ENCODE measurements around the gene ATP6V1C2.

The ATP6V1C2 gene

DNA sequence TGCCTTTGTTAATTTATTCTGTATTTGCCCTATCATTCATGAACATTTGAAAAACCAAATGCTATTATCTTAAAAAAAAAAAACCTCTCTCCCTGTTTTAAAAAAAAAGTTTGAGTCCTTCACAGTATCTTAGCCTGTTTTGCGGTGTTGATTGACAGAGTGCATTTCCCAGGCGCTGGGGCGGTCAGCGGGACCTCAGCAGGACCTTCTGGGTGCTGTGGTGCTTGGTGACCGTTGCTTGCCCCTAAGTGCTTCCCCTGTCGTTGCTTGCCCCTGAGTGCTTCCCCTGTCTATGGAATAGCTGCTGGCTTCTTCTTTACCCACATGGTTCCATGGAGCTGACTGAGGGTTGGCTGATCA lies 12.1 kb downstream of the ATP6V1C2 start:
- DNase-seq: no peak

DNA sequence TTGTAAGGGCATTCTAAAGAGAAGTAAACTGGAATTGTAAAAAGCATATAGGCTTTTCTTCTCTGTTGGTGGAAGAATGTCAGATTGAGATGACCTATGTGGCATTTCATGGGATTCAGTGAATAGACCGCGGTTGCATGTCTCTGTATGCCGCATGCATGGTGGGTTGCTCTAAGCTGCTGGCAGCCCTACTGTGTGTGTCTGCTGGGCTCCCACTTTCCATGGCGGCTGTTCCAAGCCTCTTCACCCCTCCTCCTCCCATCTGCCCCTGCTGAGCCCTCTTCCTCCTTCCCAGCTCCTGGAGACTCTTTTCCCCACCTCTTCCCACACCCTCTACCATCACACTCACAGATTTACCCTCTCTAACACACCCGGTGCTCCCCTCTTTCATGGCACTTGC lies 12.6 kb downstream of the ATP6V1C2 start:
- DNase-seq: no peak

DNA sequence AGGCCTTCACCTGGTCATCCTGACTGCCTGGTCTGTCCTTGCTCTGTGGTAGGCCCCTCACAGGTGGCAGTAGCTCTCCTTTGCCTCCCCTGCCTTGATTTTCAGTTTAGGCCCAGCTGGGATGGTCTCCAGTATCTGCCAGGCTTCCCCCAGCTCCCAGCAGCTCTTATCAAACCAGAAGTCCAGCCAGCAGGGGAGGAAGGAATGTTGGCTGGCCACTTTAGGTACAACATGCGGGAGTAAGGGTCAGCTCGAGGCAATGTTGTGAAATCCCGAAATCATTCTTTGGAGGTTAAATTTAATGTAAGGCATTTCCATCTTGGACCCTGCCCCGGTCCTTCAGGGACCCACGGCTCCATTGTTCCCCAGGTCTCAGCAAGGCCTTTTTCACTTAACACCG lies 16.8 kb downstream of the ATP6V1C2 start:
- no peak for DNase-seq

DNA sequence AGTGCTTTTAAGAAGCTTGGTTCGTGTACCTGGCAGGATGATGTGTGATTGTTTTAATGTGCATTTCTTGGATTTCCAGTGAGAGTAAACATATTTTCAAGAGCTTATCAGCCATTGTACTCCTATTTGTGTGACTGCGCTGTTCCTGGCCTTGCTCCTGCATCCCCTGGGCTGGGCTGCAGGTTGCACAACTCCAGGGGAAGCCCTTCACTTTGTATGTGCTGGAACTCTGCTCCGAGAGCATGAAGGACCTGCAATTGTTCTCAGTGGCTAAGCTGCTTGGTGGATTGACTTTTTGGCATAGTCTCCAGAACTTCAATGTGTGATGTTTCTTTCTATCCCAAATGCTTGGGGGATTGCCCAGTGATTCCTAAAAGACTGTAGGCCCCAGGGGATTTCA lies 18.8 kb downstream of the ATP6V1C2 start:
- no peak for DNase-seq

DNA sequence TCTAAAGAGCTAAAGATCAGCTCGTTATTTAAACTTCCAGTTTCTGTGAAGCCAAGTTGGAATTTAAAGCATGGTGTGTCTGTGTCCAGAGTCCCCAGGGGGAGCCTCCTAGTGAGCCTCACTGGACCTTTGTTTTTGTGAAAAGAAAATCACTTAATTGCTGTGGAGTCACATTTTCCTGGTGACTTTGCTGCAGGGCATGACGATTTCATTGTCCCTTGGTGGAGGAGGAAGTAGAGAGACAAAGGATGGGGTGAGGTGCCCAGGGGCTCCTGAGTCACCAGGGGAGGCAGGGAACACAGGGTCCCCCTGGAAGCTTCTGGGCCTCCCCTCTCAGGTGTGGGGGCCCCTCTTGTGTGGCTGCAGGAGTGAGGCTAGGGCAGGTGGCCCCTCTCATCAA lies 19.7 kb downstream of the ATP6V1C2 start:
- no peak for DNase-seq

DNA sequence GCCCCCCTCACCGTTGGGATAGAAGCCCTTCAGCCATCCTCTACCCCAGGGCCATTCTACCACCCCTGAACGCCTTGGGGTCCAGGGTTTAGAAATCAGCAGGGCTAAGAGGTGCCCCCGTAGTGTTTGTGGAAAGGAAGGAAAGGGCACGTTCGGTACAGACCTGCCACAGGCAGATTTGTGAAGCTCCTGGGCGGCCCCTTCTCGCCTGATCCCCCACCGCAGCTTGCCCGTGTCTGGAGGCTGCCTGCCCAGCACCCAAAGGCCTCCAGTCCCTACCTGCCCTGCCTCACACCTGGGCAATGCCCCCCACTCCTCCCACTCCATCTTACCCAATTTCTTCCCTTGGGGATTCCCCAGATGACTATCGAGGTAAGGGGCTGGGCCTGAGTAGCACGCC lies 21.2 kb downstream of the ATP6V1C2 start:
- DNase-seq: no peak

DNA sequence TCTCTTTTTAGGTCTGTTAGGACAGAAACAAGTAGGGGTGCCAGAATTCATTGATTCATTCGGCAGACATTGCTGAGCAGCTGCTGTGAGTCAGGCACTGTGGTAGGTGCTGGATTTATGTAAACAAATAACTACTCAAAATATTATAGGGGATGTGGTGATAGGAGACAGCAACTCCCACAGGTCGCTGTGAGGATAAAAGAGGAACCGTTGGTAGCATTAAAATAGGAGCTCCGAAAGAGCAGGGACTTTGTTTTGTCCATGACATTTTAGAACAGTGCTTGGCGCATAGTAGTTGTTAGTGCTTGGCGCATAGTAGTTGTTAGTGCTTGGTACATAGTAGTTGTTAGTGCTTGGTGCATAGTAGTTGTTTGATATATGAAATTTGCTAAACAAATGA lies 29.2 kb downstream of the ATP6V1C2 start:
- no peak for DNase-seq

DNA sequence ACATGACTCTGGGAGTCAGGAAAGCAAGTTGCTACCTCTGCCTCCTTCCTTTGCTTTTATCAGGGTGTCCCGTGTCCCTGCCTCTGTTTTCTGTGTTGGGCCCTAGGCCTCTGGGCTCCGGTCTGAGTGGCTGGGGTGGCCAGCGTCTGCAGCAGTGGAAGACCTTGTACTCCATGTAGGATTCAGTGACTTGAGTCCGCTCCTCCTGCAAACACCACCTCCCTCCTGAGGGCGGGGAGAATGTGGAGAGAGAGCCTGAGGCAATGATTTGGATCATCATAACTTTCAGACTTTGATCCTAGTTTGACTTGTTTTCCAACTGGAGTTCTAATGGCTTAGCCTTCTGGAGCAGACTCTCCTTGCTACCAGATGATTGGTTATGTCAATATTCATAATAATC lies 30.8 kb downstream of the ATP6V1C2 start:
- no peak for DNase-seq

DNA sequence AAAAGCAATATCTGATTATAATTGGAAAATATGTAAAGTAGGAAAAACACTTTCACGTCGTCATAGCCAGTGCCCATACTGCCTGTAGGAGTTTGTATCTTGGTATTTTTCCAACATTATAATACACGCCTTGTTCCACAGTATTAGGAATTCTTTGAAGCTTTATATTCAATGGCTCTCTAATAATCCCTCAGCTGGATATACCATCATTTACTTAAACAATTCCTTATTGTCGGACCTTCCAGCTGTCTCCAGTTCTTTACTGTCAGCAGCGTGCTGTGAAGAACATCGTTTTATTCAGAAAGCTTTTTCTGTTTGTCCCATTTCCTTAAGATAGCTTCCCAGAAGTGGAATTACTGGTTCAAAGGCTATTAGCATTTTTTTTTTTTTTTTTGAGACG lies 31.7 kb downstream of the ATP6V1C2 start:
- DNase-seq: no peak

DNA sequence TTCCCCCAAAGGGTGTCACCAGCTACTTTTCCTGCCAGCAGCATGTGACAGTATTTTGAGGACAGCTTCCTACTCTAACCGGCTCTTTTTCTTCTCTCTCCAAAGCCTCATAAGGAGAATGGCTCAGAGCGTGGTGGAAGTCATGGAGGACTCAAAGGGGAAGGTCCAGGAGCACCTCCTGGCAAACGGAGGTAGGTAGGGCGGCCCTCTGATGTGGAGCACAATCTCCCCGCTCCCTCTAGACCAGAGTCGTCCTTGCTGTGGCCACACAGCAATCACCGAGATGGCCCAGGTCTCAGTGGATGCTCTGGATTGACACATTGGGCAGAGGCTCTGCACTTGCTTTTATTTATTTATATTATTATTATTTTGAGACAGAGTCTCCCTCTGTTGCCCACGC lies 32.4 kb downstream of the ATP6V1C2 start:
- no peak for DNase-seq

DNA sequence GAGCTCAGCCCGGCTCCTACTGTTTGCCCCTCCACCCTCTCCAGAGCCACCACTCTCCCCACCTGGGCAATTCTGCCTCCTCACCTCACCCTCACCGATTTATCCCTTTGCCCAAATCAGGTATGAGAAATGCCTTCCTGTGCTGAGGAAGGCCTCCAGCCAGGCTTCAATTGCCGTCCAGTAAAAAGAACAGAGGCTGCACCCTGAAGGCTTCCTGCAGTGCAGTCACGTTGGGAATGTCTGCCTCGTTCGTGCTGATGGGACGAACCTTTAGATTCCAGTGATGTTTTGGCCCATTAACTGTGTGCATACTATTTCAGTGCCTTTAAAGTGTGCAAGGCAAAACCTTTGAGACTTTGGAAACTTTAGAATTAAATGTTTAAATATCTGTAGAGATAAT lies 34.2 kb downstream of the ATP6V1C2 start:
- DNase-seq: no peak

DNA sequence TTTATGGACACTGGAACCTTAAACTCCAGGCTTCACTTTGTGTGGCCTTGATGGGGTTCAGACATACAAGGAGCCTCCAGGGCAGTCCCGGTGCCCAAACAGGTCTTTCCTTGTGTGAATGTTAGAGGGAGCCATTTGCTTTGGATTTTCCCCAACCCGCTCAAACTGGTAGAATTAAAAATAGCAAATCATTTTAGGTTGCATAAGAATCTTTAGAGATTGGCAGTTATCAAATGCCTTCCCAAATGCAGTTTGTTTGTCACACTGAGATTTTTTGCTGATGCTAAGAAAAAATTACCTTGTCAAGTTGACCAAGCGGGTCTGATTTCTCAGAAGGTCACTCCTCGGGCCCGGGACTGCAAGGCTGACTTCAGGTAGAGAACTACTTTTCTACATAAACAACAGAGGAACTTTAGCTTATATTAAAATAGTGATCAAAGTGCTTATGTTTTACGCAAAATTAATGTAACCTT lies 36.4 kb downstream of the ATP6V1C2 start:
- DNase-seq: no peak

DNA sequence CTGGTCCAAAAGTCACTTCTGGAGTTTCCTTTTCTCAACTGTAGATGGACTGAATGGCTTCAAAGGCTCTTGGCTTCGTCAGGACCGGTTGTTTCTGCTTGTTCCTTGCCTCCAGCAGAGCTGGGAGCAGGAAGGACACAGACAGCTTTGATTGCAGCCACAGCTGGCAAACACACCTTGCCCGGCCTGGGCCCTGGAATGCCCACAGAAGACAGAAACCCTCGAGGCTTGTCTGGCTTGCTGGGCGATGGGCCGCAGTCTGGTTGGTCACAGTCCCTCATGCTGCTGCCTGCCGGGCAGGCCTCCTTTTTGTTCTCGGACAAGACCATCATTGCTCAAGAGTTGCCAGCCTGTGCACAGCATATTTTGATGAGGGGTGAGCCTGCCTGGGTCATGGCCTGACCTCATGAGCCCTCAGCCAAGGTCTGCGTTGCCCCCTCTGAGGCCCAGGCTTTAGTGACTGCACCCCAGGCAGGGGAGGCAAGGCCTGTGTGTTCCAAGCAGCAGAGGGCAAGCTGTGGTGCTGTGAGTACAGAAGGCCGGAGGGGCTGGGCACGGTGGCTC lies 37.8 kb downstream of the ATP6V1C2 start:
- DNase-seq: no peak

DNA sequence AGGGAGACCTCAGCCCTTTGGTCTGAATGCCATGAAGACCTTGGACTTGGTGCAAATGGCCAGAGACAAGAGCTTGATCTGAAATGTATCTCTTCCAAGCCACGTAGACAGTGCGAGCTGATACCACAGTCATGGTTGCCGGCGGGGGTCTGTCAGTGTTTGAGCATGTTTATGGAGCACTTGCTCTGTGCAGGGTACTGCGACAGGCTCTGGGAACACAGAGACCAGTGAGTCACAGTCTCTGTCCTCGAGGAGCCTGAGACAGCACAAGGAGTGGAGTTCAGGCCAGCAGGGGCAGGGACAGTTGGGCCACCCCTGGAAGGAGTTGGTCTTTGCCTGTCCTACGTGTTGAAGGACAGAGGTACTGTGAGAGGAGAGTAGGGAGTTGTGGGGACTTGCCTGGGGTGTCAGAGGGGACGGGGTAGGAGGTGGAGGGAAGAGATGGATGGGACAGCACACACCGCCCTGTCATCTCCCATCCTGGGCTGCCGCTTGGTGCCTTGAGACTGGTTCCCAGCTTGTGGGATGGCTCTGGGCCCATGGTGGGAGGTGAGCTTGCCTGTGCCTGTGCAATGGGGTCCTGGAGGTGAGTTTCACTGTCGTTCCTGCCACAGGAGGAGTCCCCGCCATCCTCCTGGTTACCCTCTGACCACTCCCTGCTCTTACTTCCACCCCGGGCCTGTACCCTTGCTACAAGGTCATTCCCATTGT lies 39.5 kb downstream of the ATP6V1C2 start:
- no peak for DNase-seq

DNA sequence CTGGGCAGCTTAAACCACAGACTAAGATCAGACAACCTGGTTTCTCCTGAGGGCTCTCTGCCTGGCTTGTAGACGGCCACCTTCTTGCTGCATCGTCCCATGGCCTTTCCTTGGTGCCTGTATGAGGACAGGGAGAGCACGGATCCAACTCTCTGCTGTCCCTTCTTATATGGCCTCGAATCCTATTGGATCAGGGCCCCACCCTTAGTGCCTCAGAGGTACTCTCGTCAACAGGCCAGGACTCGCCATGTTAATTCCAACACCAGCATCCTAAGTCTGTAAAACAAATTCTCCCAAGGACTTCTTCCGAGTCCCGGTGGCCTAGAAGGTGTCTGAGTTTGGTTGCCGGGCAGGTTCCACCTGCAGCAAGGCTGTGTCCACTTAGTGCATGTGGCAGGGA lies 40.2 kb downstream of the ATP6V1C2 start:
- DNase-seq: no peak

DNA sequence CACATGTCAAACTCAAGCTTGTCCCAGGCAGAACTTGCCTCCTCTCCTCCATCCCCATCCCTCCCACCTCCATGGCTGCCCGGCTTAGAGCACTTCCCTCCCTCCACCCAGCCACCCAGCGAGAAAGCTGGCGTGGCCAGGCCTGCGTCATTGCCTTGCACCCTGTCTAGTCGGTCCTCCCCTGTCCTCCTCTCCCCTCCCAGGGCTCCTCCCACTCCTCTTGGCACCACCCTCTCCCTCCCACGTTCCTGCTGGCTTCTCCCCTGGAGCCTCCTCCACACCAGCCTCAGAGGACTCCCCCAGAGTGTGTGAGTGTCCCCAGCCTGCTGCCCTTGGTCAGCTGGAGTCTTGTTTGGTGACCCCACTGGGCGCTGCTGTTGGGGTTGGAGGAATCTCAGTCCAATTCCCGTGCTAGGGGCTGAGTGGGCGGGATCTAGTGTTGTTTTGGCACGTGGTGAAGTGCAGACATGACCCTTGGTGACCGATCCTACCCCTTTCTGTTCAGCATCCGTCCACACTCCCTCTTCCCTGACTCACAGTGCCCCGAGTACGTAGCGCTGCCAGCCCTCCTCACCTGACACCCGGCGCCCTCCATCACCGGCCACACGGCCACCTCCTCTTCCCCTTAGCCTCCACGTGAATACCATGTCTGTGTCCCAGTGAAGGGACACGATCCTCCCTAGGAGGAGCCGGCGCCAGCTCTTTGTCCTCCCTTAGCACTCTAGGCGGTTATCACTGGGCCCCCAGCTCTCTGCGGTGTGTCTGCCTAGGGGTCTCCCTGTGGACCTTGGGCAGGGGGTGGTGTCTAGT lies 41.4 kb downstream of the ATP6V1C2 start:
- DNase-seq: no peak

DNA sequence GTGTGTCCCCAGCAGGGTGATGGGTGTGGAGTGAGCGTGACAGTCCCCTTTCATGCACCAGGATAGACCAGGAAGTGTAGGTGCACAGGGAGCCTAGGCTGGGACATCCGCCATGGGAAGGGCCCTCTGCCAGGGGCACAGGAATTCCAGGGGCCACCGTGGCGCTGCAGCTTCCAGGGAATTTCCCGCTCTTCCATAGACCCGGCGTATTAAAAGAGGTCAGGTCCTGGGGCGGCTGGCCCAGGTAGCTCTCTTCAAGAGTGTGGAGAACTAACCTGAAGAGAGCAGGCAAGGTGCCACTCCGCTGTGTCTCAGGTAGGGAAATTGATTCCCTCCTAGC lies 42.0 kb downstream of the ATP6V1C2 start:
- DNase-seq: no peak

DNA sequence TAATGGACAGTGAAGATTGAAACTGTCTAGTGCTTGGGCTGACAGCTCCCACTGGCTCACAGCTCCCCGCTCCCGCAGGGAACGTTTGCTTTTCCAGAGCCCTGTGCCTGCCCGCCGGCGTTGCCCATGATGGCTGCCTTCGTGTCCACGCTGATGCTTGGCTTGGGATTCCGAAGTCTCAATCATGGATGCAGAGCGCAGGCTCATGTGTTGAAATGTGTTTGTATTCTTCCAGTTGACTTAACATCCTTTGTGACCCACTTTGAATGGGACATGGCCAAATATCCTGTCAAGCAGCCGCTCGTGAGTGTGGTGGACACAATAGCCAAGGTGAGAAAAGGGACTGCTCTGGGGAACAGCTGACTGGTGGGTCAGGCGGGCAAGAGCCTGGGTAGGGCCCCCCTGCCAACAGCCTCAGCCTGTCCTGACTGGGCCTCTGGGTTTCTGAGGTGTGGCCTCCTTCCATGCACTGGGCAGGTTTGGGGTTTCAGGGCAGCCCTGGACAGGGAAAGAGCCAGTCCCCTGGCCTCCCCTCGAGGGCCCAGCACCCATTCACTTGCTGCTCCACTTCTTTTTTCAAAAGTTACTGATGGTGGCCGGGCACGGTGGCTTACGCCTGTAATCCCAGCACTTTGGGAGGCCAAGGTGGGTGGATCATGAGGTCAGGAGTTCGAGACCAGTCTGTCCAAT lies 42.8 kb downstream of the ATP6V1C2 start:
- no peak for DNase-seq

DNA sequence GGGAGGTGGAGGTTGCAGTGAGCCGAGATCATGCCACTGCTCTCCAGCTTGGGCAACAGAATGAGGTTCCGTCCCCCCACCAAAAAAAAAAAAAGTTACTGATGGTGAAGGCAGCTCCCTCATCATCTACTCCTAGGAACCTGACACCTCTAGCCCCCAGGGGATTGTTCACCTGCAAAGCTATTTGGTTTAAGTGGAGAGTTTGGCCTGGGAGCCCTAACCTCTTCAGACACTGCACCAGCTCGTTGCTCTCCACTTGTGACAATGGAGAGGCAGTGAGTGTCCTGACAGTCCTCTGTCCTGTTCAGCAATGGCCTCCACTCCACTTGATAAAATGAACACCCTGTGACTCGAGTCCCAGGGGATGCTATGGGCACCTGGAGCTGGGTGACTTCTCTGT lies 43.5 kb downstream of the ATP6V1C2 start:
- no peak for DNase-seq

DNA sequence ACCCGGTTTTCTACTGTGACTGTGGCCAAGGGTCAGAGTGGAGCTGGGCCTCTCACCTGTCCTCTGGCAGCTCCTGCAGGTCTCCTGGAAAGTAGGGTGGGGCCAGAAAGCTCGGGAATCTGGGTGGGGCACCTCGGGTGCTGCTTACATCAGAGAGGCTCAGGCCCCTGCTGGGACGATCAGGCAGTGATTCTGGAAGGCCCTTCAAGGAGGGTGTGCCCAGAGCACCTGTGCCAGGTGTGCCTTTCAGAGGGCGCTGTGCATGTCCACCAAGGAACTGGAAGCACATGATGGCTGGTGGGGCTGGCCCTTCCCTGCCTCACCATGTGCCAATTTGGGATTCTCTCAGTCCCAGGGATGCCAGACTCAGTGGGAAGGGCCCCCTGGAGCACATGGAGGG lies 44.0 kb downstream of the ATP6V1C2 start:
- DNase-seq: no peak

DNA sequence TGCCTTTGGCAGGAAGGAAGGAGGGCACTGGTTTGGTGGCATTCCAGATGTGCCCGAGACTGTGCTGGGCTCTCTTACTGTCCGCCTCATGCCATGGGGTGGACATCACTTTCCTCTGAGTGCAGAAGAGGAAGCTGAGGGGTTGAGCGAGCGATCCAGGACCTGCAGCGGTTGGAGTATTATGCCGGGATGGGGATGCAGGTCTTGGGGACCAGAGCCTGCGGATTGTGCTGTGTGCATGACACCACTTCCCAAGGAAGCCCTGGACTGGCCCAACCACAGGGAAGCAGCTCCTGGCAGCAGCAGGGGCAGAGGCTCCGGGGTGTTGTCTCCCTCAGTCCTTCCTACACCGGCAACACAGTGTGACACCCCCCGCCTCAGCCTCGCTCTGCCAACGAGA lies 44.5 kb downstream of the ATP6V1C2 start:
- DNase-seq: no peak

DNA sequence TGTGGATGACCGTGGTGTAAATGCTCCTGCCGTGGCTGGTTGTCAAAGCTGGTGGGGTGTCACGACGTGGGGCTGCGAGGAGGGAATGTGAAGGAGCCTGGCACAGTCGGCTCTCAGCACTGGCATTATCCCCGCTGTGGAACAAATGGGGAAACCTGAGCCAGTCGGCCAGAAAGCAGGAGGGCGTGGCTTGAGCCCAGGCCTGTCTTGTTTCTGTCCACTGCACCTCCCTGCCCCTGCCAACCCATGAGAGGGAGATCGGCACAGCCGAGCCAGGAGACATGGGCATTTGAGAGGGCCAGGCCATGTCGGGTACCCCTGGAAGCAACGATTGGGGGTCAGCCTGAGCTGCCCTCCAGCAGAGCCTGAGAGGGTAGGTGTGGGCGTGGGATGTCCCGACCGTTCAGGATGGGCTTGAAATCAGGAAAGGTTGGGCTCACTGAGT lies 46.7 kb downstream of the ATP6V1C2 start:
- DNase-seq: no peak

DNA sequence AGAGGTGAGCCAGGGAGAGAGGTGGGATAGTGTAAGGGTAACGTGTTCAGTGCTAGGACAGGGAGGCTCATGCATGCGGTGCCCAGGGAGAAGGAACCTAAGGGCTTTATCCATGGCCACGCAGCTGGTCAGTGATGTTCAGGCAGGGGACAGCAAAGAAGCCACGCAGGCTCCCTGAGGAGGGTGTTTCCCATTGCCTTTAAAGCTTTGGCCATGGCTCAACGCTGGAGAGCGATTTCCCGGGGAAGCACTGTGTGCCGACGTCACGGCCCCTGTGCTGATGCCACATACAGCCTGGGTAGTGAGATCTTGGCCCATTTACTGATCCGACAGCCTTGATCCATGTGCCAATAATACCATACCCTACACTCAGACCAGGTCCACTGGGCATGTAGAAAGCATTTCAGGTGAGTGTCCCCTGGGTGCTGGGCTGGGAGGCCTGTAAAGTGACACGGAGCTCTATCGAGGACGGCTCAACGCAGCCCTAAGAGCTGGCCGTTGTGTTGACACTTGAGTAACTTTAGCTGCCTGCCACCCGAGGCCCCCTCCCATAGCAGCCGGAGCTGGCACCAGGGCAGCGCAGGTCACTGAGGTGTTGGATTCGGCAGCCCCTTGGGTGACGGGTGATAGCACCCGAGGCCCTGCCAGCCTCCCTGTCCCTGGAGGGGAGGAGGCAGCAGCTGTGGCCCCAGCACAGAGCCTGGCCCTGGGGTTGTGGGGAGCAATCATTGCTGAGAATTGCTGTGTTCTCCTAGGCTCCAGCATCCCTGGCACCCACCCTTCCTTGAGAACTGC lies 49.7 kb downstream of the ATP6V1C2 start:
- DNase-seq: no peak
